HCT116 (cell line): ENCODE measurements around the gene SMIM41. TPM values are rescaled to one million over a fixed set of nuclear protein-coding genes. Genes with fewer than 3 reads are reported as not detected.
A peak's percentile ranks its signal among the peaks of the same experiment; 100 is the strongest.

ENCODE experiments used
- ATAC-seq: fragments of 200-7000 bp; cut with Tn5 transposase; 2 replicates; pipeline ENCODE4 v1.9.1; 2020; ENCODE audit warnings: mild to moderate bottlenecking, moderate library complexity
- BruUV-seq: library from RNA; stranded (reverse); fragments of 400-500 nt; replicated peaks from 2 replicates; lab custom pipeline; 2021; lab: Mats Ljungman, UMichigan
- CTCF ChIA-PET: fragments of 300-600 bp; sonication (Branson Sonifier 250); formaldehyde crosslinking; loops from one replicate; lab custom pipeline; 2021; ENCODE audit warnings: antibody characterized with exemption; lab: Charles Lee
- POLR2A ChIA-PET: fragments of 300-600, 350-600 bp; sonication (Branson Sonifier 250); formaldehyde crosslinking; loops from one replicate; lab custom pipeline; 2021; ENCODE audit warnings: antibody characterized with exemption; lab: Charles Lee
- RAD21 ChIA-PET, 2 experiments: fragments of 300-600 bp; sonication (Branson Sonifier 250); formaldehyde crosslinking; loops; one replicate each; lab custom pipeline; 2023; ENCODE audit warnings: low total read pairs in 2 of 2; ENCODE audit not compliant: uncharacterized antibody in 2 of 2, unreplicated experiment in 2 of 2, low non-redundant PET in 1 of 2; lab: Charles Lee
- DNase-seq: peaks from one replicate; pipeline ENCODE4 v3.0.0-alpha.2; 2010; ENCODE audit warnings: low read depth, low spot score
- H2AFZ ChIP-seq: fragments of 200-600 bp; shearing (Covaris generic), sonication (generic); 2 replicates; pipeline ENCODE4 v1.6.1; 2017; ENCODE audit warnings: low read depth, mixed run types, mixed read lengths, antibody characterized with exemption, low read length; ENCODE audit not compliant: poor library complexity, severe bottlenecking
- H3K27ac ChIP-seq: 2 replicates; pipeline ENCODE4 v1.5.1; 2012; ENCODE audit warnings: low read depth, low read length
- H3K27me3 ChIP-seq: fragments of 200-600 bp; sonication (generic); 2 replicates; pipeline ENCODE4 v1.6.1; 2016; ENCODE audit warnings: mixed run types, low read length, mixed read lengths; ENCODE audit not compliant: insufficient read depth
- H3K36me3 ChIP-seq, 2 experiments: fragments of 200-500 bp in 1 of 2; fragments of 200-600 bp in 1 of 2; sonication (Bioruptor generic) in 1 of 2; sonication (generic) in 1 of 2; 2 replicates each; pipeline versions ENCODE4 v1.5.1 to v1.6.1; 2014 to 2016; ENCODE audit warnings: low read length in 2 of 2, inconsistent platforms in 1 of 2, mixed read lengths in 1 of 2, mixed run types in 1 of 2; ENCODE audit not compliant: insufficient read depth in 2 of 2, control insufficient read depth in 1 of 2
- H3K4me1 ChIP-seq, 2 experiments: fragments of 200-600 bp in 1 of 2; sonication (generic) in 1 of 2; 2 replicates each; pipeline versions ENCODE4 v1.5.1 to v1.6.1; 2012 to 2017; ENCODE audit warnings: low read length in 2 of 2, inconsistent platforms in 1 of 2, mild to moderate bottlenecking in 1 of 2, mixed read lengths in 1 of 2, mixed run types in 1 of 2, moderate library complexity in 1 of 2; ENCODE audit not compliant: insufficient read depth in 2 of 2, control insufficient read depth in 1 of 2
- H3K4me2 ChIP-seq: fragments of 200-600 bp; sonication (generic); 2 replicates; pipeline ENCODE4 v1.6.1; 2017; ENCODE audit warnings: mixed run types, low read length, mixed read lengths
- H3K4me3 ChIP-seq, 2 experiments: fragments of 200-600 bp in 1 of 2; sonication (generic) in 1 of 2; replicated peaks in 1 of 2; 2 replicates each; pipeline ENCODE4 v1.5.1; 2011 to 2016; ENCODE audit warnings: low read length in 2 of 2, control low read depth in 1 of 2, low read depth in 1 of 2, mild to moderate bottlenecking in 1 of 2, mixed read lengths in 1 of 2, mixed run types in 1 of 2
- H3K79me2 ChIP-seq: fragments of 200-600 bp; sonication (generic); 2 replicates; pipeline ENCODE4 v1.6.1; 2017; ENCODE audit warnings: mild to moderate bottlenecking, mixed run types, low read length, moderate library complexity, mixed read lengths; ENCODE audit not compliant: insufficient read depth
- H3K9ac ChIP-seq: fragments of 200-600 bp; sonication (generic); 2 replicates; pipeline ENCODE4 v1.6.1; 2016; ENCODE audit warnings: low read length, mixed read lengths
- H3K9me2 ChIP-seq: fragments of 200-600 bp; sonication (generic), shearing (Covaris generic); 2 replicates; pipeline ENCODE4 v1.6.1; 2017; ENCODE audit warnings: mixed run types, mild to moderate bottlenecking, moderate library complexity; ENCODE audit not compliant: insufficient read depth
- H3K9me3 ChIP-seq, 2 experiments: fragments of 200-500 bp in 1 of 2; fragments of 200-600 bp in 1 of 2; sonication (Bioruptor generic) in 1 of 2; sonication (generic) in 1 of 2; 2 replicates each; pipeline ENCODE4 v1.6.1; 2014 to 2017; ENCODE audit warnings: low read length in 2 of 2, mixed read lengths in 2 of 2, inconsistent platforms in 1 of 2, low read depth in 1 of 2, mild to moderate bottlenecking in 1 of 2, mixed run types in 1 of 2, moderate library complexity in 1 of 2; ENCODE audit not compliant: control insufficient read depth in 1 of 2, insufficient read depth in 1 of 2
- H4K20me1 ChIP-seq: fragments of 200-600 bp; sonication (generic), shearing (Covaris generic); 2 replicates; pipeline ENCODE4 v1.6.1; 2017; ENCODE audit warnings: mixed run types, mild to moderate bottlenecking, moderate library complexity; ENCODE audit not compliant: insufficient read depth
- CBX3 ChIP-seq: IDR thresholded peaks from 2 replicates; pipeline ENCODE4 v1.6.1; 2012; ENCODE audit warnings: low read depth
- CEBPB ChIP-seq: IDR thresholded peaks from 2 replicates; pipeline ENCODE4 v1.6.1; 2012; ENCODE audit warnings: low read depth
- EGR1 ChIP-seq: IDR thresholded peaks from 2 replicates; pipeline ENCODE4 v1.6.1; 2012; ENCODE audit warnings: low read depth
- ELF1 ChIP-seq: IDR thresholded peaks from 2 replicates; pipeline ENCODE4 v1.6.1; 2012; ENCODE audit warnings: low read depth, borderline replicate concordance
- EZH2 ChIP-seq: fragments of 200-600 bp; sonication (generic); IDR thresholded peaks from 2 replicates; pipeline ENCODE4 v1.6.1; 2017; ENCODE audit warnings: antibody characterized with exemption, mixed run types
- EZH2phosphoT487 ChIP-seq: fragments of 200-600 bp; IDR thresholded peaks from 2 replicates; pipeline ENCODE4 v1.6.1; 2018; ENCODE audit warnings: antibody characterized with exemption, borderline replicate concordance
- POLR2AphosphoS5 ChIP-seq: IDR thresholded peaks from 2 replicates; pipeline ENCODE4 v1.6.1; 2011; ENCODE audit warnings: mild to moderate bottlenecking, low read depth, low read length, moderate library complexity
- RAD21 ChIP-seq: IDR thresholded peaks from 2 replicates; pipeline ENCODE4 v1.6.1; 2012; ENCODE audit warnings: low read depth, mild to moderate bottlenecking
- SP1 ChIP-seq: IDR thresholded peaks from 2 replicates; pipeline ENCODE4 v1.6.1; 2012; ENCODE audit warnings: low read depth
- SRF ChIP-seq: IDR thresholded peaks from 2 replicates; pipeline ENCODE4 v1.6.1; 2012; ENCODE audit warnings: low read depth
- YY1 ChIP-seq: IDR thresholded peaks from 2 replicates; pipeline ENCODE4 v1.6.1; 2011; ENCODE audit warnings: low read length, low read depth, moderate library complexity, mild to moderate bottlenecking; ENCODE audit not compliant: insufficient replicate concordance; ENCODE audit errors: extremely low read depth
- ZFX ChIP-seq: fragments of 450-650 bp; IDR thresholded peaks from 2 replicates; pipeline ENCODE4 v1.6.1; 2017
- ZNF274 ChIP-seq: fragments of 200-500 bp; sonication (Bioruptor generic); IDR thresholded peaks from 2 replicates; pipeline ENCODE4 v1.6.1; 2014; ENCODE audit warnings: mild to moderate bottlenecking, low read depth, low read length, inconsistent platforms
- intact Hi-C: fragments of 100-400 bp; cut with micrococcal nuclease; formaldehyde crosslinking; loops from 2 replicates; pipeline ENCODE4 v1.10.0; 2022
- total RNA-seq: library from RNA; stranded (reverse); gene quantifications from one replicate; pipeline ENCODE4 v1.2.1, GENCODE V29; 2021; ENCODE audit not compliant: unreplicated experiment
- TF ChIP-seq, protein P1 (sequence below), 3 experiments: fragments of 200-600 bp in 1 of 3; sonication (generic) in 1 of 3; IDR thresholded peaks in 2 of 3; conservative IDR thresholded peaks in 1 of 3; 2 replicates each; pipeline ENCODE4 v1.5.1; 2012 to 2017; ENCODE audit warnings: low read depth in 2 of 3, low read length in 2 of 3, antibody characterized with exemption in 1 of 3, borderline replicate concordance in 1 of 3, control low read depth in 1 of 3, mild to moderate bottlenecking in 1 of 3, mixed read lengths in 1 of 3, mixed run types in 1 of 3, moderate library complexity in 1 of 3; ENCODE audit not compliant: insufficient read depth in 1 of 3
- TF ChIP-seq, protein P2 (sequence below): IDR thresholded peaks from 2 replicates; pipeline ENCODE4 v1.6.1; 2011; ENCODE audit warnings: mild to moderate bottlenecking, low read length, moderate library complexity; ENCODE audit not compliant: insufficient replicate concordance; ENCODE audit errors: extremely low read depth
- TF ChIP-seq, protein P3 (sequence below): IDR thresholded peaks from 2 replicates; pipeline ENCODE4 v1.6.1; 2012
- TF ChIP-seq, protein P4 (sequence below): IDR thresholded peaks from 2 replicates; pipeline ENCODE4 v1.6.1; 2012; ENCODE audit warnings: low read depth

Gene SMIM41
- total RNA-seq, 1 experiment from 2014 or later, result not detected

DNA sequence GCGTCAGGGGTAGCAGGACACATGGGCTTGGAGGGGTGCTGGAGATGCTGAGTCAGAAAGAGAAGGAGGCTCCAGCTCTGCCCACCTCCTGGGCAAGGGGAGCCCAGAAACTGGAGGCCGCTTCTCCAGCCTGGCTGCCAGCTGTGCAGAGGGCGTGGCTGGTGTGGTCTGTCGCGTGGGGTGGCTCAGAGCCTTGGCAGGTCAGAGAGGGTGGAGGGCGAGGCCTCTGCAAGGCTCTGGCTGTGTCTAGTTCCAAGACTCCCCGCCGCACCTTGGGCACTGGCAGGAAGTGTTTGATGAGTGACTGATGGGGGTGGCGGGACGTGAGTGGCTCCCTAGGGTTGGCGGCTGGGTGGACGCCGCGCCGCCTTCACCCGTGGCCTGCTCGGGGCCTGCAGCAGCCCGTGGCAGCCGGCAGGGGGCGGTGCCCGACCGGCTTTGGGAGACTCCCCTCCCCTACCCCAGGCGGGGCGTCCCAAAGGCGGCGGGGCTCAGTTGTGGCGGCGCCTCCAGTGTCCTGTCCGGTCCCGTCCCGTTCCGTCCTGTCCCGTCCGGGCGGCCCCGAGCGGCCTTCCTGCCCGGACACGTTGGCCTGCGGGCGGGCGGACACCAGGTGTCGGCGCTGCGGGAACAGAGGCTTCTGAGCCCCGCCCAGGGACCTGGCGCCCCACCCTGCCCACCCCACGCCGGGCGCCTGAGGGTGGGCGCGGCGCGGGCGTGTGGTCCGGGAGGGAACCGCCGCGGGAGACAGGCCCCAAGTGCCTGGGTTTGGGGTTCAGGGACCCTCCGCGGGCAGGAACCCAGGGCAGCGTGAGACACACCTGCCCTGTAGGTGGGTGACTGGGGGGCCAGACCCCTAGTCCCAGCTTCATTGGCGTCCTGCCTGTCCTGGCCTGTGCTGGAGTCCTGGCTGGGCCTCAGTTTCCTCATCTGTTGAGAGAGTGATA lies 72.6 kb downstream of the SMIM41 start:
- Histone ChIP-seq H3K9me3 (no peaks in the 10 kb centered on the region), H3K9me2 (no peaks in the 10 kb centered on the region), H4K20me1 (no peaks in the 10 kb centered on the region), H3K4me3 (peak overlapping the region; percentile 33 to 41; a peak in 3 of 4 replicates), H3K79me2 (no peaks in the 10 kb centered on the region), H3K4me1 (peaks cover 69 to 96% of the 10 kb centered on the region in 2 experiments), H3K4me2 (peak overlapping the region; percentile 87), H2AFZ (no peak overlapping the region), H3K27me3 (no peaks in the 10 kb centered on the region), H3K9ac (peak overlapping the region; percentile 91), H3K27ac (peak overlapping the region; percentile 100), H3K36me3 (no peaks in the 10 kb centered on the region)
- POLR2A ChIA-PET, result interaction anchor here (1.5 kb wide), 1 partner anchor 723 kb away, joined by 3 read pairs; no protein-coding TSS in a partner anchor
- RAD21 ChIA-PET, result no interaction called here
- DNase-seq (no peak), ATAC-seq (peak; percentile 39)
- CTCF ChIA-PET, result interaction anchor here (0.6 to 1.8 kb wide), 6 partner anchors 175 to 832 kb away, joined by 3 to 9 read pairs (median 3); no protein-coding TSS in a partner anchor
- intact Hi-C loops, result no loop called here
- BruUV-seq, result no TSS peak
- TF ChIP-seq RAD21 (no peak), ELF1 (no peak), EZH2 (no peak), CEBPB (no peak), CBX3 (no peak), ZFX (peak; percentile 23; the same call in 1 of the 2 replicates), EGR1 (no peak), POLR2AphosphoS5 (peak; percentile 25; the same call in 1 of the 2 replicates), YY1 (no peak), SP1 (no peak), SRF (no peak), EZH2phosphoT487 (no peak), ZNF274 (no peak)
- TF ChIP-seq, protein P1, sequence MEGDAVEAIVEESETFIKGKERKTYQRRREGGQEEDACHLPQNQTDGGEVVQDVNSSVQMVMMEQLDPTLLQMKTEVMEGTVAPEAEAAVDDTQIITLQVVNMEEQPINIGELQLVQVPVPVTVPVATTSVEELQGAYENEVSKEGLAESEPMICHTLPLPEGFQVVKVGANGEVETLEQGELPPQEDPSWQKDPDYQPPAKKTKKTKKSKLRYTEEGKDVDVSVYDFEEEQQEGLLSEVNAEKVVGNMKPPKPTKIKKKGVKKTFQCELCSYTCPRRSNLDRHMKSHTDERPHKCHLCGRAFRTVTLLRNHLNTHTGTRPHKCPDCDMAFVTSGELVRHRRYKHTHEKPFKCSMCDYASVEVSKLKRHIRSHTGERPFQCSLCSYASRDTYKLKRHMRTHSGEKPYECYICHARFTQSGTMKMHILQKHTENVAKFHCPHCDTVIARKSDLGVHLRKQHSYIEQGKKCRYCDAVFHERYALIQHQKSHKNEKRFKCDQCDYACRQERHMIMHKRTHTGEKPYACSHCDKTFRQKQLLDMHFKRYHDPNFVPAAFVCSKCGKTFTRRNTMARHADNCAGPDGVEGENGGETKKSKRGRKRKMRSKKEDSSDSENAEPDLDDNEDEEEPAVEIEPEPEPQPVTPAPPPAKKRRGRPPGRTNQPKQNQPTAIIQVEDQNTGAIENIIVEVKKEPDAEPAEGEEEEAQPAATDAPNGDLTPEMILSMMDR (IDR thresholded peaks at IDR 0.05 in 2 of 3, conservative IDR thresholded peaks at IDR 0.05 in 1 of 3; ENCODE audit: borderline replicate concordance in 1 of 3, insufficient read depth in 1 of 3, low read depth in 2 of 3, low read length in 2 of 3), result peak in 2 of 3 experiments; percentile 87 to 90; a peak in 4 of 6 replicates
- TF ChIP-seq, protein P2, sequence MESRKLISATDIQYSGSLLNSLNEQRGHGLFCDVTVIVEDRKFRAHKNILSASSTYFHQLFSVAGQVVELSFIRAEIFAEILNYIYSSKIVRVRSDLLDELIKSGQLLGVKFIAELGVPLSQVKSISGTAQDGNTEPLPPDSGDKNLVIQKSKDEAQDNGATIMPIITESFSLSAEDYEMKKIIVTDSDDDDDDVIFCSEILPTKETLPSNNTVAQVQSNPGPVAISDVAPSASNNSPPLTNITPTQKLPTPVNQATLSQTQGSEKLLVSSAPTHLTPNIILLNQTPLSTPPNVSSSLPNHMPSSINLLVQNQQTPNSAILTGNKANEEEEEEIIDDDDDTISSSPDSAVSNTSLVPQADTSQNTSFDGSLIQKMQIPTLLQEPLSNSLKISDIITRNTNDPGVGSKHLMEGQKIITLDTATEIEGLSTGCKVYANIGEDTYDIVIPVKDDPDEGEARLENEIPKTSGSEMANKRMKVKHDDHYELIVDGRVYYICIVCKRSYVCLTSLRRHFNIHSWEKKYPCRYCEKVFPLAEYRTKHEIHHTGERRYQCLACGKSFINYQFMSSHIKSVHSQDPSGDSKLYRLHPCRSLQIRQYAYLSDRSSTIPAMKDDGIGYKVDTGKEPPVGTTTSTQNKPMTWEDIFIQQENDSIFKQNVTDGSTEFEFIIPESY, result peak; percentile 13
- TF ChIP-seq, protein P3, sequence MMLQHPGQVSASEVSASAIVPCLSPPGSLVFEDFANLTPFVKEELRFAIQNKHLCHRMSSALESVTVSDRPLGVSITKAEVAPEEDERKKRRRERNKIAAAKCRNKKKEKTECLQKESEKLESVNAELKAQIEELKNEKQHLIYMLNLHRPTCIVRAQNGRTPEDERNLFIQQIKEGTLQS, result no peak
- TF ChIP-seq, protein P4, sequence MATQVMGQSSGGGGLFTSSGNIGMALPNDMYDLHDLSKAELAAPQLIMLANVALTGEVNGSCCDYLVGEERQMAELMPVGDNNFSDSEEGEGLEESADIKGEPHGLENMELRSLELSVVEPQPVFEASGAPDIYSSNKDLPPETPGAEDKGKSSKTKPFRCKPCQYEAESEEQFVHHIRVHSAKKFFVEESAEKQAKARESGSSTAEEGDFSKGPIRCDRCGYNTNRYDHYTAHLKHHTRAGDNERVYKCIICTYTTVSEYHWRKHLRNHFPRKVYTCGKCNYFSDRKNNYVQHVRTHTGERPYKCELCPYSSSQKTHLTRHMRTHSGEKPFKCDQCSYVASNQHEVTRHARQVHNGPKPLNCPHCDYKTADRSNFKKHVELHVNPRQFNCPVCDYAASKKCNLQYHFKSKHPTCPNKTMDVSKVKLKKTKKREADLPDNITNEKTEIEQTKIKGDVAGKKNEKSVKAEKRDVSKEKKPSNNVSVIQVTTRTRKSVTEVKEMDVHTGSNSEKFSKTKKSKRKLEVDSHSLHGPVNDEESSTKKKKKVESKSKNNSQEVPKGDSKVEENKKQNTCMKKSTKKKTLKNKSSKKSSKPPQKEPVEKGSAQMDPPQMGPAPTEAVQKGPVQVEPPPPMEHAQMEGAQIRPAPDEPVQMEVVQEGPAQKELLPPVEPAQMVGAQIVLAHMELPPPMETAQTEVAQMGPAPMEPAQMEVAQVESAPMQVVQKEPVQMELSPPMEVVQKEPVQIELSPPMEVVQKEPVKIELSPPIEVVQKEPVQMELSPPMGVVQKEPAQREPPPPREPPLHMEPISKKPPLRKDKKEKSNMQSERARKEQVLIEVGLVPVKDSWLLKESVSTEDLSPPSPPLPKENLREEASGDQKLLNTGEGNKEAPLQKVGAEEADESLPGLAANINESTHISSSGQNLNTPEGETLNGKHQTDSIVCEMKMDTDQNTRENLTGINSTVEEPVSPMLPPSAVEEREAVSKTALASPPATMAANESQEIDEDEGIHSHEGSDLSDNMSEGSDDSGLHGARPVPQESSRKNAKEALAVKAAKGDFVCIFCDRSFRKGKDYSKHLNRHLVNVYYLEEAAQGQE, result no peak
